Activated CD4-positive, alpha-beta T cell treated with anti-CD3 and anti-CD28 coated beads, Interleukin-2, amount 10 ng/mL, durations not matched to agents 7 days and 5 days (primary cell): Measurements from ENCODE around the gene PKP4. TPM values are rescaled to one million over a fixed set of nuclear protein-coding genes. Genes with fewer than 3 reads are reported as not detected.
"Not testable (repeated sequence)": the region's sequence is repeated elsewhere in the genome, so short reads cannot be mapped to it uniquely, and the experiment has no call there.

ENCODE experiments used
- CTCF ChIA-PET: fragments of 350-600 bp; sonication (Branson Sonifier 250); formaldehyde crosslinking; loops from one replicate; lab custom pipeline; 2021; ENCODE audit warnings: antibody characterized with exemption; lab: Charles Lee
- POLR2A ChIA-PET: fragments of 350-600 bp; sonication (Branson Sonifier 250); formaldehyde crosslinking; loops from one replicate; lab custom pipeline; 2021; ENCODE audit warnings: antibody characterized with exemption; lab: Charles Lee
- DNase-seq: peaks from one replicate; pipeline ENCODE4 v3.0.0-alpha.2; 2020
- H3K27ac Mint-ChIP-seq: one replicate; pipeline ENCODE4 v1.8.0; 2021; ENCODE audit warnings: mild to moderate bottlenecking, moderate library complexity, mixed read lengths
- H3K27me3 Mint-ChIP-seq: one replicate; pipeline ENCODE4 v1.8.0; 2021; ENCODE audit warnings: mixed read lengths
- H3K36me3 Mint-ChIP-seq: one replicate; pipeline ENCODE4 v1.8.0; 2021; ENCODE audit warnings: low read depth, mixed read lengths
- H3K4me1 Mint-ChIP-seq: one replicate; pipeline ENCODE4 v1.8.0; 2021; ENCODE audit warnings: mixed read lengths
- H3K4me3 Mint-ChIP-seq: one replicate; pipeline ENCODE4 v1.8.0; 2021; ENCODE audit warnings: mild to moderate bottlenecking, moderate library complexity, mixed read lengths
- H3K9me3 Mint-ChIP-seq: one replicate; pipeline ENCODE4 v1.8.0; 2021; ENCODE audit warnings: mixed read lengths
- total RNA-seq, 2 experiments: library from RNA; stranded (reverse); gene quantifications; one replicate each; pipeline ENCODE4 v1.2.3, GENCODE V29; 2021

The PKP4 gene
- total RNA-seq, 2 experiments from 2014 or later = 36.3 to 43.1 TPM

- H3K4me1 Mint-ChIP-seq = peaks cover 18% of the 10 kb centered on the region
- H3K9me3 Mint-ChIP-seq = no peaks in the 10 kb centered on the region
- H3K27ac Mint-ChIP-seq = no peak overlapping the region
- no peak overlapping the region for H3K4me3 Mint-ChIP-seq
- DNase-seq = no peak
- H3K36me3 Mint-ChIP-seq = peaks cover 20% of the 10 kb centered on the region
- CTCF ChIA-PET = interaction anchor here (0.6 to 0.8 kb wide), 2 partner anchors 20 to 616 kb away, joined by 3 read pairs; no protein-coding TSS in a partner anchor
- no peaks in the 10 kb centered on the region for H3K27me3 Mint-ChIP-seq
- POLR2A ChIA-PET = no interaction called here
These were observed 17.1 kb downstream of the PKP4 start for GRCh38 chr2:158473719-158474392.

- H3K9me3 Mint-ChIP-seq, POLR2A ChIA-PET, DNase-seq, H3K27ac Mint-ChIP-seq, H3K27me3 Mint-ChIP-seq, H3K4me3 Mint-ChIP-seq: not testable (repeated sequence)
- H3K4me1 Mint-ChIP-seq = peaks cover 18% of the 10 kb centered on the region
- CTCF ChIA-PET = interaction anchor here (0.6 kb wide), 1 partner anchor 616 kb away, joined by 3 read pairs; no protein-coding TSS in a partner anchor
- H3K36me3 Mint-ChIP-seq = peaks cover 17% of the 10 kb centered on the region
These were observed 17.8 kb downstream of the PKP4 start for GRCh38 chr2:158474526-158475011.

GRCh38 chr2:158477202-158477601, 20.4 kb downstream of the PKP4 start:
- ChIA-PET CTCF (interaction anchor here (0.6 kb wide), 1 partner anchor 9 kb away, joined by 5 read pairs; no protein-coding TSS in a partner anchor), POLR2A (no interaction called here)
- peaks cover 18% of the 10 kb centered on the region for H3K4me1 Mint-ChIP-seq
- no peak overlapping the region for H3K4me3 Mint-ChIP-seq
- peaks cover 2% of the 10 kb centered on the region for H3K36me3 Mint-ChIP-seq
- no peaks in the 10 kb centered on the region for H3K27me3 Mint-ChIP-seq
- H3K9me3 Mint-ChIP-seq = no peaks in the 10 kb centered on the region
- peak overlapping the region; percentile 84 for H3K27ac Mint-ChIP-seq
- no peak for DNase-seq

GRCh38 chr2:158478237-158478636, 21.5 kb downstream of the PKP4 start:
- Mint-ChIP-seq H3K27ac (no peak overlapping the region), H3K27me3 (no peaks in the 10 kb centered on the region), H3K36me3 (peaks cover 2% of the 10 kb centered on the region), H3K4me3 (no peak overlapping the region), H3K9me3 (no peaks in the 10 kb centered on the region), H3K4me1 (peaks cover 18% of the 10 kb centered on the region)
- ChIA-PET POLR2A (no interaction called here), CTCF (no interaction called here)
- DNase-seq = no peak

GRCh38 chr2:158478816-158479215, 22.1 kb downstream of the PKP4 start:
- Mint-ChIP-seq H3K9me3 (no peaks in the 10 kb centered on the region), H3K36me3 (peaks cover 2% of the 10 kb centered on the region), H3K27me3 (no peaks in the 10 kb centered on the region), H3K4me3 (no peak overlapping the region), H3K4me1 (peaks cover 18% of the 10 kb centered on the region), H3K27ac (no peak overlapping the region)
- ChIA-PET CTCF (no interaction called here), POLR2A (no interaction called here)
- no peak for DNase-seq

GRCh38 chr2:158481116-158481515, 24.4 kb downstream of the PKP4 start:
- CTCF ChIA-PET = no interaction called here
- no peaks in the 10 kb centered on the region for H3K9me3 Mint-ChIP-seq
- DNase-seq = no peak
- H3K27ac Mint-ChIP-seq = no peak overlapping the region
- peaks cover 2% of the 10 kb centered on the region for H3K36me3 Mint-ChIP-seq
- H3K27me3 Mint-ChIP-seq = no peaks in the 10 kb centered on the region
- POLR2A ChIA-PET = no interaction called here
- peaks cover 15% of the 10 kb centered on the region for H3K4me1 Mint-ChIP-seq
- no peak overlapping the region for H3K4me3 Mint-ChIP-seq

GRCh38 chr2:158482594-158482993, 25.8 kb downstream of the PKP4 start:
- DNase-seq = no peak
- CTCF ChIA-PET = interaction anchor here (0.5 kb wide), 1 partner anchor 584 kb away, joined by 3 read pairs; no protein-coding TSS in a partner anchor
- no peak overlapping the region for H3K4me3 Mint-ChIP-seq
- H3K36me3 Mint-ChIP-seq = no peaks in the 10 kb centered on the region
- no peaks in the 10 kb centered on the region for H3K27me3 Mint-ChIP-seq
- no peak overlapping the region for H3K27ac Mint-ChIP-seq
- POLR2A ChIA-PET = no interaction called here
- no peaks in the 10 kb centered on the region for H3K9me3 Mint-ChIP-seq
- peaks cover 7% of the 10 kb centered on the region for H3K4me1 Mint-ChIP-seq

- no peaks in the 10 kb centered on the region for H3K27me3 Mint-ChIP-seq
- H3K4me3 Mint-ChIP-seq = no peak overlapping the region
- no peak for DNase-seq
- no peak overlapping the region for H3K27ac Mint-ChIP-seq
- no peaks in the 10 kb centered on the region for H3K36me3 Mint-ChIP-seq
- CTCF ChIA-PET = no interaction called here
- POLR2A ChIA-PET = no interaction called here
- H3K9me3 Mint-ChIP-seq = no peaks in the 10 kb centered on the region
- H3K4me1 Mint-ChIP-seq = no peaks in the 10 kb centered on the region
These were observed 28.3 kb downstream of the PKP4 start for GRCh38 chr2:158484892-158485556.

GRCh38 chr2:158486150-158486969, 29.6 kb downstream of the PKP4 start:
- Mint-ChIP-seq H3K4me3 (no peak overlapping the region), H3K4me1 (no peaks in the 10 kb centered on the region), H3K36me3 (no peaks in the 10 kb centered on the region), H3K27me3 (no peaks in the 10 kb centered on the region), H3K27ac (no peak overlapping the region), H3K9me3 (no peaks in the 10 kb centered on the region)
- POLR2A ChIA-PET = no interaction called here
- DNase-seq = no peak
- CTCF ChIA-PET = no interaction called here

- no peak overlapping the region for H3K27ac Mint-ChIP-seq
- ChIA-PET CTCF (no interaction called here), POLR2A (no interaction called here)
- no peaks in the 10 kb centered on the region for H3K4me1 Mint-ChIP-seq
- H3K36me3 Mint-ChIP-seq = no peaks in the 10 kb centered on the region
- H3K9me3 Mint-ChIP-seq = no peaks in the 10 kb centered on the region
- no peak for DNase-seq
- H3K4me3 Mint-ChIP-seq = no peak overlapping the region
- no peaks in the 10 kb centered on the region for H3K27me3 Mint-ChIP-seq
These were observed 30.2 kb downstream of the PKP4 start for GRCh38 chr2:158486970-158487325.

- Mint-ChIP-seq H3K27me3 (no peaks in the 10 kb centered on the region), H3K4me3 (no peak overlapping the region), H3K4me1 (no peaks in the 10 kb centered on the region), H3K36me3 (peaks cover under 1% of the 10 kb centered on the region), H3K27ac (no peak overlapping the region), H3K9me3 (no peaks in the 10 kb centered on the region)
- DNase-seq = no peak
- POLR2A ChIA-PET = no interaction called here
- CTCF ChIA-PET = interaction anchor here (0.6 to 1.4 kb wide), 2 partner anchors 9 to 272 kb away, joined by 3 to 4 read pairs; no protein-coding TSS in a partner anchor
These were observed 30.7 kb downstream of the PKP4 start for GRCh38 chr2:158487419-158487818.

- H3K27ac Mint-ChIP-seq = no peak overlapping the region
- H3K27me3 Mint-ChIP-seq = no peaks in the 10 kb centered on the region
- no peaks in the 10 kb centered on the region for H3K4me1 Mint-ChIP-seq
- no peak for DNase-seq
- no peaks in the 10 kb centered on the region for H3K9me3 Mint-ChIP-seq
- ChIA-PET CTCF (interaction anchor here (1.4 kb wide), 1 partner anchor 8 kb away, joined by 4 read pairs; no protein-coding TSS in a partner anchor), POLR2A (no interaction called here)
- H3K4me3 Mint-ChIP-seq = no peak overlapping the region
- peaks cover 2% of the 10 kb centered on the region for H3K36me3 Mint-ChIP-seq
These were observed 31.9 kb downstream of the PKP4 start for GRCh38 chr2:158488442-158489216.
